WTC11 (cell line): Measurements from ENCODE around the gene MED13. TPM values are rescaled to one million over a fixed set of nuclear protein-coding genes. Genes with fewer than 3 reads are reported as not detected.

ENCODE experiments used
- ATAC-seq: fragments of 200-7000 bp; cut with Tn5 transposase; 2 replicates; pipeline ENCODE4 v1.10.0; 2021; ENCODE audit warnings: mild to moderate bottlenecking, moderate library complexity
- CTCF ChIA-PET: fragments of 300-600 bp; sonication (Branson Sonifier 250); formaldehyde crosslinking; loops from one replicate; lab custom pipeline; 2021; ENCODE audit warnings: antibody characterized with exemption; lab: Charles Lee
- POLR2A ChIA-PET: fragments of 350-600 bp; sonication (Branson Sonifier 250); formaldehyde crosslinking; loops from one replicate; lab custom pipeline; 2021; ENCODE audit warnings: antibody characterized with exemption; lab: Charles Lee
- DNase-seq: peaks from one replicate; pipeline ENCODE4 v3.0.0; 2021; ENCODE audit warnings: low spot score
- H3K27ac Mint-ChIP-seq: 2 replicates; pipeline ENCODE4 v1.8.0; 2021; ENCODE audit warnings: mixed read lengths
- H3K27me3 Mint-ChIP-seq: 2 replicates; pipeline ENCODE4 v1.8.0; 2021; ENCODE audit warnings: low read depth, mild to moderate bottlenecking, moderate library complexity, mixed read lengths
- H3K36me3 Mint-ChIP-seq: 2 replicates; pipeline ENCODE4 v1.8.0; 2021; ENCODE audit warnings: mixed read lengths
- H3K4me1 Mint-ChIP-seq: 2 replicates; pipeline ENCODE4 v1.8.0; 2022; ENCODE audit warnings: mixed read lengths
- H3K4me3 Mint-ChIP-seq: 2 replicates; pipeline ENCODE4 v1.8.0; 2021; ENCODE audit warnings: mild to moderate bottlenecking, moderate library complexity, mixed read lengths
- H3K9me3 Mint-ChIP-seq: 2 replicates; pipeline ENCODE4 v1.8.0; 2021; ENCODE audit warnings: mixed read lengths
- CBFB ChIP-seq: sonication (generic); formaldehyde crosslinking; IDR thresholded peaks from 2 replicates; pipeline ENCODE4 v1.8.1; 2022; ENCODE audit warnings: mild to moderate bottlenecking, low read depth, missing genetic modification reagents
- E2F1 ChIP-seq: sonication (generic); formaldehyde crosslinking; IDR thresholded peaks from 2 replicates; pipeline ENCODE4 v1.8.0; 2022; ENCODE audit warnings: mild to moderate bottlenecking, missing genetic modification reagents
- ELF4 ChIP-seq: sonication (generic); formaldehyde crosslinking; IDR thresholded peaks from 2 replicates; pipeline ENCODE4 v1.8.1; 2022; ENCODE audit warnings: low read depth, mild to moderate bottlenecking, moderate library complexity, missing genetic modification reagents
- ERG ChIP-seq: fragments of 250-450 bp; sonication (Bioruptor Pico); IDR thresholded peaks from 2 replicates; pipeline ENCODE4 v1.8.0; 2021; ENCODE audit warnings: mild to moderate bottlenecking
- ESRRA ChIP-seq: sonication (generic); formaldehyde crosslinking; IDR thresholded peaks from 2 replicates; pipeline ENCODE4 v1.8.1; 2022; ENCODE audit warnings: mild to moderate bottlenecking, missing genetic modification reagents, borderline replicate concordance
- GABPB1 ChIP-seq: sonication (generic); formaldehyde crosslinking; IDR thresholded peaks from 2 replicates; pipeline ENCODE4 v1.8.1; 2023; ENCODE audit warnings: mild to moderate bottlenecking, missing genetic modification reagents
- HMGXB4 ChIP-seq: sonication (generic); formaldehyde crosslinking; IDR thresholded peaks from 2 replicates; pipeline ENCODE4 v1.8.1; 2023; ENCODE audit warnings: mild to moderate bottlenecking, moderate library complexity, missing genetic modification reagents
- IRF2 ChIP-seq: sonication (generic); formaldehyde crosslinking; IDR thresholded peaks from 2 replicates; pipeline ENCODE4 v1.8.0; 2022; ENCODE audit warnings: low read depth, missing genetic modification reagents, borderline replicate concordance
- NR3C1 ChIP-seq: sonication (generic); formaldehyde crosslinking; conservative IDR thresholded peaks from 2 replicates; pipeline ENCODE4 v1.8.1; 2023; ENCODE audit warnings: low read depth, mild to moderate bottlenecking, missing genetic modification reagents
- SMAD3 ChIP-seq: sonication (generic); formaldehyde crosslinking; IDR thresholded peaks from 2 replicates; pipeline ENCODE4 v1.8.0; 2022; ENCODE audit warnings: missing genetic modification reagents, mild to moderate bottlenecking, borderline replicate concordance
- SMAD4 ChIP-seq: sonication (generic); formaldehyde crosslinking; IDR thresholded peaks from 2 replicates; pipeline ENCODE4 v1.8.0; 2022; ENCODE audit warnings: mild to moderate bottlenecking, missing genetic modification reagents
- TEAD1 ChIP-seq: sonication (generic); formaldehyde crosslinking; IDR thresholded peaks from 2 replicates; pipeline ENCODE4 v1.8.0; 2022; ENCODE audit warnings: mild to moderate bottlenecking, missing genetic modification reagents
- ZNF416 ChIP-seq: fragments of 250-450 bp; sonication (Bioruptor Pico); IDR thresholded peaks from 2 replicates; pipeline ENCODE4 v1.9.0; 2021; ENCODE audit warnings: mild to moderate bottlenecking, inconsistent platforms
- ZNF512 ChIP-seq: sonication (generic); formaldehyde crosslinking; IDR thresholded peaks from 2 replicates; pipeline ENCODE4 v1.8.1; 2022; ENCODE audit warnings: missing genetic modification reagents, borderline replicate concordance
- total RNA-seq: library from RNA; stranded (reverse); gene quantifications from 3 replicates; pipeline ENCODE4 v1.2.3, GENCODE V29; 2021
- TF ChIP-seq, protein P1 (sequence below): sonication (generic); formaldehyde crosslinking; IDR thresholded peaks from 2 replicates; pipeline ENCODE4 v1.8.0; 2022; ENCODE audit warnings: mild to moderate bottlenecking, missing genetic modification reagents
- TF ChIP-seq, protein P2 (sequence below): sonication (generic); formaldehyde crosslinking; IDR thresholded peaks from 2 replicates; pipeline ENCODE4 v1.8.1; 2023; ENCODE audit warnings: mild to moderate bottlenecking, missing genetic modification reagents
- TF ChIP-seq, protein P3 (sequence below): sonication (generic); formaldehyde crosslinking; IDR thresholded peaks from 2 replicates; pipeline ENCODE4 v1.8.1; 2023; ENCODE audit warnings: mild to moderate bottlenecking, missing genetic modification reagents, borderline replicate concordance

Gene MED13
- total RNA-seq, 1 experiment from 2014 or later: 39.7 TPM

GRCh38 chr17:62009220-62009619 lies 55.9 kb downstream of the MED13 start:
- ATAC-seq: no peak
- no peaks in the 10 kb centered on the region for H3K27me3 Mint-ChIP-seq
- no peaks in the 10 kb centered on the region for H3K4me1 Mint-ChIP-seq

GRCh38 chr17:62008294-62008693 lies 56.8 kb downstream of the MED13 start:
- Mint-ChIP-seq H3K4me3 (no peak overlapping the region), H3K27ac (no peak overlapping the region), H3K36me3 (peaks cover 62% of the 10 kb centered on the region), H3K4me1 (no peaks in the 10 kb centered on the region), H3K9me3 (no peaks in the 10 kb centered on the region), H3K27me3 (no peaks in the 10 kb centered on the region)
- TF ChIP-seq, protein P1, sequence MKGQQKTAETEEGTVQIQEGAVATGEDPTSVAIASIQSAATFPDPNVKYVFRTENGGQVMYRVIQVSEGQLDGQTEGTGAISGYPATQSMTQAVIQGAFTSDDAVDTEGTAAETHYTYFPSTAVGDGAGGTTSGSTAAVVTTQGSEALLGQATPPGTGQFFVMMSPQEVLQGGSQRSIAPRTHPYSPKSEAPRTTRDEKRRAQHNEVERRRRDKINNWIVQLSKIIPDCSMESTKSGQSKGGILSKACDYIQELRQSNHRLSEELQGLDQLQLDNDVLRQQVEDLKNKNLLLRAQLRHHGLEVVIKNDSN: no peak
- TF ChIP-seq ZNF416 (CRISPR knock-in tag): no peak
- no peak for TF ChIP-seq GABPB1 (CRISPR knock-in tag)
- TF ChIP-seq TEAD1 (CRISPR knock-in tag): no peak
- TF ChIP-seq, protein P2, sequence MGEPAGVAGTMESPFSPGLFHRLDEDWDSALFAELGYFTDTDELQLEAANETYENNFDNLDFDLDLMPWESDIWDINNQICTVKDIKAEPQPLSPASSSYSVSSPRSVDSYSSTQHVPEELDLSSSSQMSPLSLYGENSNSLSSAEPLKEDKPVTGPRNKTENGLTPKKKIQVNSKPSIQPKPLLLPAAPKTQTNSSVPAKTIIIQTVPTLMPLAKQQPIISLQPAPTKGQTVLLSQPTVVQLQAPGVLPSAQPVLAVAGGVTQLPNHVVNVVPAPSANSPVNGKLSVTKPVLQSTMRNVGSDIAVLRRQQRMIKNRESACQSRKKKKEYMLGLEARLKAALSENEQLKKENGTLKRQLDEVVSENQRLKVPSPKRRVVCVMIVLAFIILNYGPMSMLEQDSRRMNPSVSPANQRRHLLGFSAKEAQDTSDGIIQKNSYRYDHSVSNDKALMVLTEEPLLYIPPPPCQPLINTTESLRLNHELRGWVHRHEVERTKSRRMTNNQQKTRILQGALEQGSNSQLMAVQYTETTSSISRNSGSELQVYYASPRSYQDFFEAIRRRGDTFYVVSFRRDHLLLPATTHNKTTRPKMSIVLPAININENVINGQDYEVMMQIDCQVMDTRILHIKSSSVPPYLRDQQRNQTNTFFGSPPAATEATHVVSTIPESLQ (CRISPR knock-in tag): no peak
- no peak for TF ChIP-seq SMAD3 (CRISPR knock-in tag)
- TF ChIP-seq CBFB (CRISPR knock-in tag): no peak
- no peak for TF ChIP-seq SMAD4 (CRISPR knock-in tag)
- TF ChIP-seq HMGXB4: no peak
- POLR2A ChIA-PET: no interaction called here
- CTCF ChIA-PET: interaction anchor here (0.7 to 1.8 kb wide), 2 partner anchors 11 to 101 kb away, joined by 4 to 10 read pairs; no protein-coding TSS in a partner anchor
- no peak for ATAC-seq
- no peak for DNase-seq

More at GRCh38 chr17:62009220-62009619, 55.9 kb downstream of the MED13 start:
- ChIA-PET POLR2A (no interaction called here), CTCF (no interaction called here)
- no peaks in the 10 kb centered on the region; the same call in 1 of the 2 replicates for H3K9me3 Mint-ChIP-seq
- peaks cover 64% of the 10 kb centered on the region for H3K36me3 Mint-ChIP-seq
- H3K27ac Mint-ChIP-seq: no peak overlapping the region; the same call in 1 of the 2 replicates
- no peak for TF ChIP-seq ERG (CRISPR knock-in tag)
- TF ChIP-seq NR3C1 (CRISPR knock-in tag): no peak
- no peak for TF ChIP-seq ZNF512 (CRISPR knock-in tag)
- H3K4me3 Mint-ChIP-seq: no peak overlapping the region
- DNase-seq: no peak

GRCh38 chr17:62004388-62004787 lies 60.7 kb downstream of the MED13 start:
- Mint-ChIP-seq H3K36me3 (peaks cover 32% of the 10 kb centered on the region), H3K4me3 (no peak overlapping the region), H3K27ac (no peak overlapping the region), H3K27me3 (no peaks in the 10 kb centered on the region), H3K9me3 (no peaks in the 10 kb centered on the region), H3K4me1 (0 out of 2 replicates have a peak, but pooled peaks cover 2% of the 10 kb centered on the region)
- CTCF ChIA-PET: no interaction called here
- ATAC-seq: no peak
- TF ChIP-seq NR3C1 (CRISPR knock-in tag) (no peak), SMAD3 (CRISPR knock-in tag) (no peak), ELF4 (CRISPR knock-in tag) (no peak), E2F1 (CRISPR knock-in tag) (no peak), ESRRA (CRISPR knock-in tag) (no peak), IRF2 (CRISPR knock-in tag) (no peak)
- TF ChIP-seq, protein P3, sequence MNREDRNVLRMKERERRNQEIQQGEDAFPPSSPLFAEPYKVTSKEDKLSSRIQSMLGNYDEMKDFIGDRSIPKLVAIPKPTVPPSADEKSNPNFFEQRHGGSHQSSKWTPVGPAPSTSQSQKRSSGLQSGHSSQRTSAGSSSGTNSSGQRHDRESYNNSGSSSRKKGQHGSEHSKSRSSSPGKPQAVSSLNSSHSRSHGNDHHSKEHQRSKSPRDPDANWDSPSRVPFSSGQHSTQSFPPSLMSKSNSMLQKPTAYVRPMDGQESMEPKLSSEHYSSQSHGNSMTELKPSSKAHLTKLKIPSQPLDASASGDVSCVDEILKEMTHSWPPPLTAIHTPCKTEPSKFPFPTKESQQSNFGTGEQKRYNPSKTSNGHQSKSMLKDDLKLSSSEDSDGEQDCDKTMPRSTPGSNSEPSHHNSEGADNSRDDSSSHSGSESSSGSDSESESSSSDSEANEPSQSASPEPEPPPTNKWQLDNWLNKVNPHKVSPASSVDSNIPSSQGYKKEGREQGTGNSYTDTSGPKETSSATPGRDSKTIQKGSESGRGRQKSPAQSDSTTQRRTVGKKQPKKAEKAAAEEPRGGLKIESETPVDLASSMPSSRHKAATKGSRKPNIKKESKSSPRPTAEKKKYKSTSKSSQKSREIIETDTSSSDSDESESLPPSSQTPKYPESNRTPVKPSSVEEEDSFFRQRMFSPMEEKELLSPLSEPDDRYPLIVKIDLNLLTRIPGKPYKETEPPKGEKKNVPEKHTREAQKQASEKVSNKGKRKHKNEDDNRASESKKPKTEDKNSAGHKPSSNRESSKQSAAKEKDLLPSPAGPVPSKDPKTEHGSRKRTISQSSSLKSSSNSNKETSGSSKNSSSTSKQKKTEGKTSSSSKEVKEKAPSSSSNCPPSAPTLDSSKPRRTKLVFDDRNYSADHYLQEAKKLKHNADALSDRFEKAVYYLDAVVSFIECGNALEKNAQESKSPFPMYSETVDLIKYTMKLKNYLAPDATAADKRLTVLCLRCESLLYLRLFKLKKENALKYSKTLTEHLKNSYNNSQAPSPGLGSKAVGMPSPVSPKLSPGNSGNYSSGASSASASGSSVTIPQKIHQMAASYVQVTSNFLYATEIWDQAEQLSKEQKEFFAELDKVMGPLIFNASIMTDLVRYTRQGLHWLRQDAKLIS (CRISPR knock-in tag): no peak
- POLR2A ChIA-PET: interaction anchor here (1.0 kb wide), 1 partner anchor 141 kb away, joined by 6 read pairs; the partner anchor contains the start of gene BRIP1
- DNase-seq: no peak
